MCF 10A (cell line): ENCODE results near the gene GREB1. TPM values are rescaled to one million over a fixed set of nuclear protein-coding genes. Genes with fewer than 3 reads are reported as not detected.

Experiments
- BruUV-seq: library from RNA; stranded (reverse); fragments of 400-500 nt; replicated peaks from 2 replicates; lab custom pipeline; 2021; lab: Mats Ljungman, UMichigan
- CTCF ChIA-PET: fragments of 300-600 bp; sonication (Branson Sonifier 250); formaldehyde crosslinking; extraction: SDS; loops from one replicate; lab custom pipeline; 2021; ENCODE audit warnings: antibody characterized with exemption, inconsistent platforms; lab: Yijun Ruan, JAX
- POLR2A ChIA-PET: fragments of 300-600, 350-650 bp; sonication (Branson Sonifier 250); formaldehyde crosslinking; extraction: SDS; loops from one replicate; lab custom pipeline; 2020; ENCODE audit warnings: antibody characterized with exemption, inconsistent platforms; lab: Yijun Ruan, JAX
- DNase-seq: peaks from one replicate; pipeline ENCODE4 v3.0.0-alpha.2; 2018; ENCODE audit not compliant: unreplicated experiment
- H3K27ac Mint-ChIP-seq: one replicate; pipeline ENCODE4 v1.8.0; 2022; ENCODE audit warnings: mild to moderate bottlenecking, low read depth, mixed read lengths; ENCODE audit not compliant: unreplicated experiment
- H3K27me3 Mint-ChIP-seq: one replicate; pipeline ENCODE4 v1.8.0; 2022; ENCODE audit warnings: mixed read lengths; ENCODE audit not compliant: insufficient read depth, unreplicated experiment
- H3K36me3 Mint-ChIP-seq: one replicate; pipeline ENCODE4 v1.8.0; 2022; ENCODE audit warnings: mild to moderate bottlenecking, moderate library complexity, mixed read lengths; ENCODE audit not compliant: insufficient read depth, unreplicated experiment
- H3K4me1 Mint-ChIP-seq: one replicate; pipeline ENCODE4 v1.8.0; 2022; ENCODE audit warnings: mixed read lengths; ENCODE audit not compliant: insufficient read depth, unreplicated experiment
- H3K4me3 Mint-ChIP-seq: one replicate; pipeline ENCODE4 v1.8.0; 2022; ENCODE audit warnings: mild to moderate bottlenecking, moderate library complexity, mixed read lengths; ENCODE audit not compliant: unreplicated experiment
- H3K9me3 Mint-ChIP-seq: one replicate; pipeline ENCODE4 v1.8.0; 2022; ENCODE audit warnings: mixed read lengths; ENCODE audit not compliant: unreplicated experiment
- intact Hi-C: fragments of 100-400 bp; cut with micrococcal nuclease; formaldehyde crosslinking; loops from 2 replicates; pipeline ENCODE4 v1.14.1; 2022
- total RNA-seq: library from RNA; stranded (reverse); gene quantifications from 2 replicates; pipeline ENCODE4 v1.2.3, GENCODE V29; 2022
- TF ChIP-seq, protein P1 (sequence below): fragments of 200-600 bp; IDR thresholded peaks from one replicate; pipeline ENCODE4 v1.8.0; 2022; ENCODE audit warnings: antibody characterized with exemption, mild to moderate bottlenecking; ENCODE audit not compliant: unreplicated experiment

Gene GREB1
- total RNA-seq, 1 experiment from 2014 or later, result 1.7 TPM

GRCh38 chr2:11499081-11499743, 34.6 kb upstream of the GREB1 start:
- H3K27ac Mint-ChIP-seq, result no peak overlapping the region
- BruUV-seq, result no TSS peak
- no peak for DNase-seq
- intact Hi-C loops, result loop anchor here (5.0 kb wide), 1 partner anchor 33 kb away; the partner anchor contains the start of gene GREB1
- H3K9me3 Mint-ChIP-seq, result no peaks in the 10 kb centered on the region
- H3K36me3 Mint-ChIP-seq, result no peaks in the 10 kb centered on the region
- TF ChIP-seq, protein P1, sequence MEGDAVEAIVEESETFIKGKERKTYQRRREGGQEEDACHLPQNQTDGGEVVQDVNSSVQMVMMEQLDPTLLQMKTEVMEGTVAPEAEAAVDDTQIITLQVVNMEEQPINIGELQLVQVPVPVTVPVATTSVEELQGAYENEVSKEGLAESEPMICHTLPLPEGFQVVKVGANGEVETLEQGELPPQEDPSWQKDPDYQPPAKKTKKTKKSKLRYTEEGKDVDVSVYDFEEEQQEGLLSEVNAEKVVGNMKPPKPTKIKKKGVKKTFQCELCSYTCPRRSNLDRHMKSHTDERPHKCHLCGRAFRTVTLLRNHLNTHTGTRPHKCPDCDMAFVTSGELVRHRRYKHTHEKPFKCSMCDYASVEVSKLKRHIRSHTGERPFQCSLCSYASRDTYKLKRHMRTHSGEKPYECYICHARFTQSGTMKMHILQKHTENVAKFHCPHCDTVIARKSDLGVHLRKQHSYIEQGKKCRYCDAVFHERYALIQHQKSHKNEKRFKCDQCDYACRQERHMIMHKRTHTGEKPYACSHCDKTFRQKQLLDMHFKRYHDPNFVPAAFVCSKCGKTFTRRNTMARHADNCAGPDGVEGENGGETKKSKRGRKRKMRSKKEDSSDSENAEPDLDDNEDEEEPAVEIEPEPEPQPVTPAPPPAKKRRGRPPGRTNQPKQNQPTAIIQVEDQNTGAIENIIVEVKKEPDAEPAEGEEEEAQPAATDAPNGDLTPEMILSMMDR, result no peak
- H3K4me3 Mint-ChIP-seq, result no peak overlapping the region
- H3K27me3 Mint-ChIP-seq, result no peaks in the 10 kb centered on the region
- H3K4me1 Mint-ChIP-seq, result peaks cover 11% of the 10 kb centered on the region
- ChIA-PET CTCF (interaction anchor here (0.7 to 2.2 kb wide), 6 partner anchors 14 to 85 kb away, joined by 3 to 7 read pairs (median 4); no protein-coding TSS in a partner anchor), POLR2A (interaction anchor here (0.5 to 2.0 kb wide), 5 partner anchors 35 to 84 kb away, joined by 3 to 11 read pairs (median 3); partner anchors contain the start of gene GREB1)

DNA sequence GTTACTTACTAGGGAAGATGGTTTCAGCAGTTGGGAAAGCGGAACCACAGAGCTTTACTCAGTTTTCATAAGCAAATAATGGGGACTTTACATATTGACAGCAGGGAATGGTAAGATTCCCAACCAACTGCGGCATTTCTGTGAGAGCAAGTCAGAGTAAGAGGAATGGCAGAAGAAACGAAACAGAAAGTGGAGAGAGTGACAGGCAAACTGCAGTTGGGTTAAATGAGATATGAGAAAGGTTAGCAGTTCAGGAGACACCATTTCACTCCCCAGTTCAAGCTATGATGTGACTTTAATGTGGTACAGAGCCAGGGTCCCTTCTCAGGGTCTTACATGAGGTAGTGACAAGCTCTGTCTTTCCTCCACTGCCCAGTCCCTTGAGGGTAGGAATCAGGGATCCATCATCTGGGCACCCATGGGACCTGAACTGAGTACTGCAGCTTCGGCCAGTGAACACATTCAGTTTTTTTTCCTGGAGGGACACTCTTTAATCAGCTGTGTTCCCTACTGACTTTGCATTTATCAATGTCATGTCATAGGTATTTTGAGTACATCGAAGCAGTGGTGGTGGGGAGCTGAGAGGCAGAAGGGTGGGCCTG, 33.0 kb upstream of the GREB1 start:
- ChIA-PET POLR2A (interaction anchor here (0.8 kb wide), 1 partner anchor 97 kb away, joined by 3 read pairs; no protein-coding TSS in a partner anchor), CTCF (interaction anchor here (1.0 kb wide), 1 partner anchor 81 kb away, joined by 3 read pairs; no protein-coding TSS in a partner anchor)
- Mint-ChIP-seq H3K27ac (no peak overlapping the region), H3K36me3 (no peaks in the 10 kb centered on the region), H3K27me3 (no peaks in the 10 kb centered on the region), H3K4me3 (no peak overlapping the region), H3K4me1 (peaks cover 11% of the 10 kb centered on the region), H3K9me3 (no peaks in the 10 kb centered on the region)
- no TSS peak for BruUV-seq
- TF ChIP-seq, protein P1, result no peak
- intact Hi-C loops, result no loop called here
- DNase-seq, result no peak

DNA sequence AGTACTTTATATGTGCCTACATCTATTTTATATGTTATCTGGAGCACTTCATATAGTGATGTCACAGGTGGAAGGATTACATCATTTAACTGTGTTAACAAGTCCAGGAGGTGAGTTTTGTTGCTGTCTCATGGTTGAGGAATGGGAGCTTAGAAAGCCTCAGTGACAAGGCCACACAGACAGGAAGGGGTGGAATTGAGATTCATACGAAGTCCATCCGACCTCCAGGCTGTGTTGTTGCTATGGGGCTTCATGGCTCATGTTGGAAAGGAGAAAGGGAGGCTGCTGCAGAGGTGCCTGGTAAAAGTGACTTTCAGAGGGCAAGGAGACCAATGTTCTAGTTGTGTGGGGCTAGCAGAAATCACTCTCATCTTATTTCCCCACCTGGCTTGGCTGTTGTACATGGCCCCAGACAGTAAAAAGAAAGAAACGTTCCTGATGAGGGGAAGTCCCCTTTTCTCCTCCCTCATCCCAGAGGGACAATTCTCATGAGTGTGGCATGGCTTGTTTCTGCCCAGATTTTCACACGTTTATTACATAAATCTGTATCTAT, 31.0 kb upstream of the GREB1 start:
- Mint-ChIP-seq H3K9me3 (no peaks in the 10 kb centered on the region), H3K4me1 (peaks cover 11% of the 10 kb centered on the region), H3K27ac (no peak overlapping the region), H3K36me3 (no peaks in the 10 kb centered on the region), H3K4me3 (no peak overlapping the region), H3K27me3 (no peaks in the 10 kb centered on the region)
- intact Hi-C loops, result no loop called here
- TF ChIP-seq, protein P1, result no peak
- ChIA-PET POLR2A (no interaction called here), CTCF (interaction anchor here (0.6 kb wide), 1 partner anchor 18 kb away, joined by 4 read pairs; no protein-coding TSS in a partner anchor)
- BruUV-seq, result no TSS peak
- DNase-seq, result no peak

- intact Hi-C loops, result no loop called here
- Mint-ChIP-seq H3K27me3 (no peaks in the 10 kb centered on the region), H3K4me3 (no peak overlapping the region), H3K9me3 (no peaks in the 10 kb centered on the region), H3K27ac (no peak overlapping the region), H3K4me1 (peaks cover 9% of the 10 kb centered on the region), H3K36me3 (no peaks in the 10 kb centered on the region)
- CTCF ChIA-PET, result interaction anchor here (0.6 kb wide), 1 partner anchor 19 kb away, joined by 4 read pairs; no protein-coding TSS in a partner anchor
- TF ChIP-seq, protein P1, result no peak
- no TSS peak for BruUV-seq
- POLR2A ChIA-PET, result no interaction called here
- no peak for DNase-seq
Measured at GRCh38 chr2:11503354-11503927, 30.4 kb upstream of the GREB1 start.
